IPS-18a (cell line): ENCODE results near the gene CEP164.

Experiments used
- H3K27ac ChIP-seq: one replicate; pipeline ENCODE4 v1.5.1; 2013; ENCODE audit warnings: low read length
- H3K27me3 ChIP-seq: one replicate; pipeline ENCODE4 v1.6.1; 2013; ENCODE audit warnings: mild to moderate bottlenecking, low read length; ENCODE audit not compliant: control insufficient read depth, insufficient read depth
- H3K36me3 ChIP-seq: one replicate; pipeline ENCODE4 v1.6.1; 2013; ENCODE audit warnings: low read depth, low read length; ENCODE audit not compliant: control insufficient read depth
- H3K4me1 ChIP-seq: one replicate; pipeline ENCODE4 v1.6.1; 2013; ENCODE audit warnings: low read depth, low read length; ENCODE audit not compliant: control insufficient read depth
- H3K4me3 ChIP-seq: one replicate; pipeline ENCODE4 v1.5.1; 2013; ENCODE audit warnings: low read length
- H3K9ac ChIP-seq: one replicate; pipeline ENCODE4 v1.6.1; 2013; ENCODE audit warnings: mild to moderate bottlenecking, low read length, moderate library complexity
- H3K9me3 ChIP-seq: one replicate; pipeline ENCODE4 v1.6.1; 2013; ENCODE audit warnings: low read depth, low read length; ENCODE audit not compliant: control insufficient read depth

Gene CEP164

GRCh38 chr11:117438371-117439000 is 110.8 kb downstream of the CEP164 start:
- Histone ChIP-seq H3K4me3 (no peak overlapping the region), H3K4me1 (no peaks in the 10 kb centered on the region), H3K9ac (no peak overlapping the region), H3K36me3 (no peaks in the 10 kb centered on the region), H3K27ac (no peak overlapping the region), H3K27me3 (no peaks in the 10 kb centered on the region), H3K9me3 (no peaks in the 10 kb centered on the region)

GRCh38 chr11:117439256-117439655 is 111.6 kb downstream of the CEP164 start:
- Histone ChIP-seq H3K4me3 (no peak overlapping the region), H3K27me3 (no peaks in the 10 kb centered on the region)

GRCh38 chr11:117440258-117440657 is 112.6 kb downstream of the CEP164 start:
- Histone ChIP-seq H3K4me1 (no peaks in the 10 kb centered on the region), H3K27me3 (no peaks in the 10 kb centered on the region), H3K36me3 (no peaks in the 10 kb centered on the region), H3K4me3 (no peak overlapping the region), H3K9me3 (no peaks in the 10 kb centered on the region), H3K9ac (no peak overlapping the region), H3K27ac (no peak overlapping the region)

More at GRCh38 chr11:117439256-117439655, 111.6 kb downstream of the CEP164 start:
- Histone ChIP-seq H3K9ac (no peak overlapping the region), H3K9me3 (no peaks in the 10 kb centered on the region), H3K27ac (no peak overlapping the region), H3K4me1 (no peaks in the 10 kb centered on the region), H3K36me3 (no peaks in the 10 kb centered on the region)

GRCh38 chr11:117441146-117441975 is 113.7 kb downstream of the CEP164 start:
- Histone ChIP-seq H3K36me3 (no peaks in the 10 kb centered on the region), H3K27me3 (no peaks in the 10 kb centered on the region), H3K4me3 (no peak overlapping the region), H3K27ac (no peak overlapping the region), H3K9ac (no peak overlapping the region), H3K4me1 (no peaks in the 10 kb centered on the region), H3K9me3 (no peaks in the 10 kb centered on the region)

GRCh38 chr11:117442049-117442868 is 114.6 kb downstream of the CEP164 start:
- Histone ChIP-seq H3K4me3 (no peak overlapping the region), H3K9ac (no peak overlapping the region), H3K36me3 (no peaks in the 10 kb centered on the region), H3K9me3 (no peaks in the 10 kb centered on the region), H3K27me3 (no peaks in the 10 kb centered on the region), H3K27ac (no peak overlapping the region), H3K4me1 (no peaks in the 10 kb centered on the region)

- Histone ChIP-seq H3K9me3 (no peaks in the 10 kb centered on the region), H3K36me3 (no peaks in the 10 kb centered on the region), H3K9ac (no peak overlapping the region), H3K27me3 (no peaks in the 10 kb centered on the region), H3K27ac (no peak overlapping the region), H3K4me3 (no peak overlapping the region), H3K4me1 (no peaks in the 10 kb centered on the region)
Observed at GRCh38 chr11:117442869-117443239, 115.2 kb downstream of the CEP164 start.

- no peaks in the 10 kb centered on the region for H3K27me3 ChIP-seq
- no peak overlapping the region for H3K27ac ChIP-seq
- H3K4me3 ChIP-seq, result no peak overlapping the region
- no peaks in the 10 kb centered on the region for H3K36me3 ChIP-seq
- H3K4me1 ChIP-seq, result no peaks in the 10 kb centered on the region
- H3K9ac ChIP-seq, result no peak overlapping the region
- H3K9me3 ChIP-seq, result no peaks in the 10 kb centered on the region
Observed at GRCh38 chr11:117443266-117444186, 115.9 kb downstream of the CEP164 start.

- Histone ChIP-seq H3K27me3 (no peaks in the 10 kb centered on the region), H3K36me3 (no peaks in the 10 kb centered on the region), H3K4me3 (no peak overlapping the region), H3K9me3 (no peaks in the 10 kb centered on the region), H3K4me1 (no peaks in the 10 kb centered on the region), H3K27ac (no peak overlapping the region), H3K9ac (no peak overlapping the region)
Observed at GRCh38 chr11:117444256-117444655, 116.6 kb downstream of the CEP164 start.

- H3K4me1 ChIP-seq, result no peaks in the 10 kb centered on the region
- no peaks in the 10 kb centered on the region for H3K27me3 ChIP-seq
- no peaks in the 10 kb centered on the region for H3K9me3 ChIP-seq
- H3K36me3 ChIP-seq, result no peaks in the 10 kb centered on the region
- no peak overlapping the region for H3K27ac ChIP-seq
- H3K4me3 ChIP-seq, result no peak overlapping the region
- no peak overlapping the region for H3K9ac ChIP-seq
Observed at GRCh38 chr11:117444711-117445658, 117.3 kb downstream of the CEP164 start.

GRCh38 chr11:117449111-117449693 is 121.5 kb downstream of the CEP164 start:
- H3K4me3 ChIP-seq, result no peak overlapping the region
- no peaks in the 10 kb centered on the region for H3K27me3 ChIP-seq
- H3K27ac ChIP-seq, result no peak overlapping the region
- no peak overlapping the region for H3K9ac ChIP-seq
- no peaks in the 10 kb centered on the region for H3K4me1 ChIP-seq
- H3K9me3 ChIP-seq, result peaks cover 4% of the 10 kb centered on the region
- no peaks in the 10 kb centered on the region for H3K36me3 ChIP-seq
